ENCODE data around the gene BICRAL.
A peak's percentile ranks its signal among the peaks of the same experiment; 100 is the strongest.
"Not testable (repeated sequence)": the region's sequence is repeated elsewhere in the genome, so short reads cannot be mapped to it uniquely, and the experiment has no call there.

The BICRAL gene, protein sequence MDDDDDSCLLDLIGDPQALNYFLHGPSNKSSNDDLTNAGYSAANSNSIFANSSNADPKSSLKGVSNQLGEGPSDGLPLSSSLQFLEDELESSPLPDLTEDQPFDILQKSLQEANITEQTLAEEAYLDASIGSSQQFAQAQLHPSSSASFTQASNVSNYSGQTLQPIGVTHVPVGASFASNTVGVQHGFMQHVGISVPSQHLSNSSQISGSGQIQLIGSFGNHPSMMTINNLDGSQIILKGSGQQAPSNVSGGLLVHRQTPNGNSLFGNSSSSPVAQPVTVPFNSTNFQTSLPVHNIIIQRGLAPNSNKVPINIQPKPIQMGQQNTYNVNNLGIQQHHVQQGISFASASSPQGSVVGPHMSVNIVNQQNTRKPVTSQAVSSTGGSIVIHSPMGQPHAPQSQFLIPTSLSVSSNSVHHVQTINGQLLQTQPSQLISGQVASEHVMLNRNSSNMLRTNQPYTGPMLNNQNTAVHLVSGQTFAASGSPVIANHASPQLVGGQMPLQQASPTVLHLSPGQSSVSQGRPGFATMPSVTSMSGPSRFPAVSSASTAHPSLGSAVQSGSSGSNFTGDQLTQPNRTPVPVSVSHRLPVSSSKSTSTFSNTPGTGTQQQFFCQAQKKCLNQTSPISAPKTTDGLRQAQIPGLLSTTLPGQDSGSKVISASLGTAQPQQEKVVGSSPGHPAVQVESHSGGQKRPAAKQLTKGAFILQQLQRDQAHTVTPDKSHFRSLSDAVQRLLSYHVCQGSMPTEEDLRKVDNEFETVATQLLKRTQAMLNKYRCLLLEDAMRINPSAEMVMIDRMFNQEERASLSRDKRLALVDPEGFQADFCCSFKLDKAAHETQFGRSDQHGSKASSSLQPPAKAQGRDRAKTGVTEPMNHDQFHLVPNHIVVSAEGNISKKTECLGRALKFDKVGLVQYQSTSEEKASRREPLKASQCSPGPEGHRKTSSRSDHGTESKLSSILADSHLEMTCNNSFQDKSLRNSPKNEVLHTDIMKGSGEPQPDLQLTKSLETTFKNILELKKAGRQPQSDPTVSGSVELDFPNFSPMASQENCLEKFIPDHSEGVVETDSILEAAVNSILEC

DNA sequence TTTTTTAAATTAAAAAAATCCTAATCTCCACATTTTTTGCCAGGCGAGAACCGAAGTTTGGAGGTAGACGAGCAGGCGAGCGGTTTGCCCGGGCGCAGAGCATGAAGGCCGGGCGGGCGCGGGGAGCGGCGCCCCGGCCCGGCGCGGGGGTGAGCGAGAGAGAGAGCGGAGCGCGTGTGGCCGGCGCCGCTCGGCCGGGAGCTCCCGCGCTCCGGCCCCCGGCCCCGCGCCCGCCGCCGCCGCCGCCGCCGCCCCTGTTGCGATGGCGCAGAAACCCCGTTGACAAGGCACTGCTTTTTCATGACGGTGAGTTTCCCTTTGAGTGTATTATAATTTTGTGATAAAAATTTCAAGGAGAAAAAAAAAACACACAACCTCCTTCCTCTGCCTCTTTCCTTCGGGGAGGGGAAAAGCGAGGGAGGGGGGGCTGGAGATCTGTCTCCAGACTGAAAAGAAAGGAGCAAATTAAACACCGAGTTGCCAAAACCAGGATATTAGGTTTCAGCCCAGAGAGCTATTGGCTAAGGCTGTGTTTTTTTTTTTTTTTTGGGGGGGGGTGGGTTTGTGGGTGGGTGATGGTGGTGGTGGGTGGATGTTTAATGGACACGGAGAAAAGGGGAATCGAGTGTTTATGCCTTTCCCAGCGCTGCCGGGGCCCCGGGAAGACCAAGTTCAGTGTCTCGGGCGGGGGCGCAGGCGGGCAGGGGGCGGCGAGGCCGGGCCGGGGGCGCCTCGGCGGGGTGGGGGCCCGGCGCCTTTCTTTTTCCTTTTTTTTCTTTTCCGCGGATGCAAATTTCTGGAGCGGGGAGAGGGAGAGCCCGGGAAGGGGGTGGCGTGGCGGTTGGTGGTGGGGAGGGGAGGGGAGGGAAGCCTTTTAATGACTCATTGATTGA lies at the start of gene BICRAL:
TSS of gene BICRAL (plus strand) at position 257 of the 893 bp plus-strand sequence. CDS start 39,971 bp downstream, outside the sequence.
- DNase-seq: peak; percentile 71

DNA sequence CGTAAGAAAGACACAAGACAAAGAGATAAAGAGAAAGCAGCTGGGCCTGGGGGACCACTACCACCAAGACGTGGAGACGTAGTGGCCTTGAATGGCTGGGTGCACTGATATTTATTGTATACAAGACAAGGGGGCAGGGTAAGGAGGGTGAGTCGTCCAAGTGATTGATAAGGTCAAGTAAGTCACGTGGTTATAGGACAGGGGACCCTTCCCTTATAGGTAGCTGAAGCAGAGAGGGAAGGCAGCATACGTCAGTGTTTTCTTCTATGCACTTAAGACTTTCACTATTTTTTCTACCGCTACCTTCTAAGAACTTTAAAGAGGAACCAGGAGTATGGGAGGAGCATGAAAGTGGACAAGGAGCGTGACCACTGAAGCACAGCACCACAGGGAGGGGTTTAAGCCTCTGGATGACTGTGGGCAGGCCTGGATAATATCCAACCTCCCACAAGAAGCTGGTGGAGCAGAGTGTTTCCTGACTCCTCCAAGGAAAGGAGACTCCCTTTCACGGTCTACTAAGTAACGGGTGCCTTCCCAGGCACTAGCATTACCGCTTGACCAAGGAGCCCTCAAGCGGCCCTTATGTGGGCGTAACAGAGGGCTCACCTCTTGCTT lies 47.9 kb upstream of the BICRAL start:
- DNase-seq: not testable (repeated sequence)

DNA sequence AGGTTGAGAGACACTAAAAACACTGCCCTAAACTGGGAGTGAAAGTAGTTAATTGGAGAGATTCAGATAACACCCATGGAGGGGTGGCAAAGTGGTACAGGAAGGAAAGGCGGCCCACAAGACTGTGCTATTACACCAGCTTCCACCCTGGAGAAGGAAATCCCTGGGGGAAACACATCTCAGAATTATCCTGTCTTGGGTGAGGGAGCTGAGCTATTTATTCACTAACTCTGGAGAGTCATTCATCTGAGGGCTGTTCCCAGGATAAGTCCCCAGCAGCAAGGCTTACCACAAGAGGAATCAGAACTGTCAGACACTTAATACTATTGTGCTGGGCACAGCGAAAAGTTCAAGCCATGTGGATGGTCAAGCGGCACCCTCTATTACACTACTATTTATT lies 45.9 kb upstream of the BICRAL start:
- no peak for DNase-seq

DNA sequence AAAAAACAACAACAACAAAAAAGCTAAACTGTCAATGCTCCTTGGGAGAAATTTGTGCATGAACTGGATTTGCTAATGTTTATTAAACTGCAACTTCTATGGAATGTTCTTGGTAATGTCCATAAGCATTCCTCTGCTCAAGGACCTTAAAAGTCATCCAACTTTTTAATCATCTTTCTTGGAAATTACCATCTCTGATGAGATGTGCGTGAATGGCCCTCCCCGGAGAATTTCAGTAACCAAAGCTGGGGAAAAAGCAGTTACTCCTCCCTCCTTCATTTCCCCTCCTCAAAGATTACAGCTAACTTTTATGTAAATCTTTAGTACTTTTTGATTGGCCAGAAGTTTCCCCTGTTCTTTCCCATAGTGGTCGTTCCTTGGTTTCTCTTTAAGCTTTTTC lies 41.1 kb upstream of the BICRAL start:
- no peak for DNase-seq

DNA sequence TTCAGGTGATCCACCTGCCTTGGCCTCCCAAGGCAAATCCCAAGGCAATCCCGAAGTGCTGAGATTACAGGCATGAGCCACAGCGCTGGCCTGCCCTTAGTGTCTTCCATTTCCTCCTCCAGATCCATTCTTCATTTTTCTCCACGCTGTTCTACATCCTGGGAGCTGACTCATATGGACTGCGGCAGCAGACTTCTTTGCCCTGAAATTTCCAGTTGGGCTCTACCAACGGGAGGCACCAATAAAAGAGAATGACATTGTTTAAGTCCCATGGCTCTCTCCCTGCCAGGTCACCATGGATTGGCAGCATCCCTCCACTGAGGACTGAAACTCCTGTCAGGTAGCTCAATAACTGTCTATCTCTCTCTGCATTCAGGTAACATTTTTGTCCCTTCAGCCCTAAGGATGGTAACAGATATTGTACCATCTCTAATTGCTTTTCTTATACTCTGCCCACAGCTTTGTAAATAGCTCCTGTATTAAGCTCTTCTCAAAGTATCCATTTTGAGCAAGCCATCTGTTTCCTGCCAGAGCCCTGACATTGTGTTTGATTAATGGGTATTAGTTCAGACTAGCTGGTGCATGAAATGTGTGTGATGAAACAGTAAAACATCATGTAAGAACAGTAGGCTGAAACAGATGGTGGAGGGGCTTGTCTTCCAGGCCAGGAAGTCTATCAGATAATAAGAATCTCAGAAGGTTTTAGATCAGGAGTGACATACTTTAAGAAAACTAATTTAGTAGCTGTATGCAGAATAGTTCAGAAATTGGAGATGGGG lies 39.5 kb upstream of the BICRAL start:
- peak; percentile 98 for DNase-seq

DNA sequence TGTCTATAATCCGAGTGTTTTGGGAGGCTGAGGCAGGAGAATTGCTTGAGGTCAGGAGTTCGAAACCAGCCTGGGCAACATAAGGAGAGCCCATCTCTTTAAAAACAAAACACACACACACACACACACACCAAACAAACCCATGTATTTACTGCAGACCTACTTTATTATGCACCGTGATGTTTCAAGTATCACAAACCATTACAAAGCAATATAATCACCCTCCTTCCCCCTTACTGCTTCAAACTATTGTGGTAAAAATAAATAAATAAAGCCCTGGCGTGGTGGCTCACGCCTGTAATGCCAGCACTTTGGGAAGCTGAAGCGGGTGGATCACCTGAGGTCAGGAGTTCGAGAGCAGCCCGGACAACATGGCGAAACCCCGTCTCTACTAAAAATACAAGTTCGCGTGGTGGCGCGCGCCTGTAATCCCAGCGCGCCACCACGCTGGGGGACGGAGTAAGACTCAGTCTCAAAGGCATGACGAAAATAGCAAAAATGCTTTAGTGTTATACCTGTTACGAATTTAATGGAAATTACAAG lies 37.4 kb upstream of the BICRAL start:
- no peak for DNase-seq

DNA sequence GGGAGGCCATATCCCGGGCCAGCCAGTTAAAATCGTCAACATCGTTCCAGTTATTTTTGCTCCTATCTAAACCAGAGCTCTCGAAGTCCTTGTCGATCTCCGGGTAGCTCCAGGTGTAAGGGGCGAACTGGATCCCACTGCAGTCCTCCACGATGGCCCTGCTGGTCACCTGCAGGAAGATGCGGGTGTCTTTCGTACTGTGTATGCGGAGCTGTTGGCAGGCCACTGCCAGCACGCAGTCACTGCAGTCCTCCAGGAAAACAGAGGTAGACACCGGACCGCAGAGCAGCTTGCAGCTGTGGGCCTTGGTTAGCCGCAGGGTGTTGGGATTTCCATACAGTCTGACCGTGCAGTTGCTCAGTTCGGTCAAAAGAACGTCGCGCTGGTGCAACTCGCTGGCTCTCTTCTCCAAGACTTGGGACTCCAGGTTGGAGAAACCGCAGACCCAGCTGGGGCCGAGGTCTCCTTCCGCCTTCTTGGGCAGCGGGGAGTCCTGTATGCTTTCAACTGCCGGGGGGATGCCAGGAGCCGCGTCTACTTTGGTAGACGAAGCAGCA lies 36.7 kb upstream of the BICRAL start:
- no peak for DNase-seq

DNA sequence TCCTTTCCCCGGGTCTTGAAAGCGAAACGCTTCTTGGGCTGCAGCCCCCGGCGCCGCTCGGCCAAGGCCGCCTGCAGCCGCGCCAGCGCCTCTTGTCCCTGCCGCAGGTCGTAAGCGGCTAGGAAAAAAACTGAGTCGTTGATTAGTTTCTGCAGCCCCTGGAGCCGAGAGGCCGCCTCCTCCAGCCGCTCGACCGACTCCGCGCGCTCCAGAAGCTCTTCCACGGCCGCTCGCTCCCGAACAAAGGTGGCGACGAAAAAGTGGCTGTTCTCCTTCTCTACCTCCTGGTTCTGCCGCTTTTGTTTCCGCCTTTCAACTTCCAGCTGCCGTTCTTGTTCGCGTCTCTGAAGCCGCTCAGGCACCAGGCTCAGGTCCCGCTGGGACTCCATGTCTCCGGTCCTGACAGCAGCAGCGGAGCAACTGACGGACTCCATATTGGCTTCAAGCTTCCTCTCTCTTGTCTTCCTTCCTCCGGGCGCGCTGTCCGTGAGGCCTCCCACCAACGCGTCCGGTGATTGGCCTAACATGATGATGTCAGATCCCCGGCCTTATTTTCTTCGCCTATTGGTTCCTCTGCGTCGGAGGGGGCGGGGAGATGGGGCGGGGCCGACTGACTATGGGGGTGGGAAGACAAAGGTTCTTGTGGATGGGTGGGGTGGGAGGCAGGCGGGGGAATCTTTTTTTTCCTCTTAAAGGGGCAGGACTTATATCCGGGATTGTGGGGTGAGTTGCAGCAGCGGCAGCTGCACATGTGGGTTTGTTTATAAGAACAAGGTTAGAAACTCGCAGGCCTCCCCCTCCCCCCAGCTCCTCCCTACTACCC lies 36.0 kb upstream of the BICRAL start, which contains the start of gene TBCC:
TSS of gene TBCC (minus strand) at position 464 of the 823 bp plus-strand sequence. CDS start at position 434, 30 bp downstream.
- DNase-seq: peak; percentile 98

DNA sequence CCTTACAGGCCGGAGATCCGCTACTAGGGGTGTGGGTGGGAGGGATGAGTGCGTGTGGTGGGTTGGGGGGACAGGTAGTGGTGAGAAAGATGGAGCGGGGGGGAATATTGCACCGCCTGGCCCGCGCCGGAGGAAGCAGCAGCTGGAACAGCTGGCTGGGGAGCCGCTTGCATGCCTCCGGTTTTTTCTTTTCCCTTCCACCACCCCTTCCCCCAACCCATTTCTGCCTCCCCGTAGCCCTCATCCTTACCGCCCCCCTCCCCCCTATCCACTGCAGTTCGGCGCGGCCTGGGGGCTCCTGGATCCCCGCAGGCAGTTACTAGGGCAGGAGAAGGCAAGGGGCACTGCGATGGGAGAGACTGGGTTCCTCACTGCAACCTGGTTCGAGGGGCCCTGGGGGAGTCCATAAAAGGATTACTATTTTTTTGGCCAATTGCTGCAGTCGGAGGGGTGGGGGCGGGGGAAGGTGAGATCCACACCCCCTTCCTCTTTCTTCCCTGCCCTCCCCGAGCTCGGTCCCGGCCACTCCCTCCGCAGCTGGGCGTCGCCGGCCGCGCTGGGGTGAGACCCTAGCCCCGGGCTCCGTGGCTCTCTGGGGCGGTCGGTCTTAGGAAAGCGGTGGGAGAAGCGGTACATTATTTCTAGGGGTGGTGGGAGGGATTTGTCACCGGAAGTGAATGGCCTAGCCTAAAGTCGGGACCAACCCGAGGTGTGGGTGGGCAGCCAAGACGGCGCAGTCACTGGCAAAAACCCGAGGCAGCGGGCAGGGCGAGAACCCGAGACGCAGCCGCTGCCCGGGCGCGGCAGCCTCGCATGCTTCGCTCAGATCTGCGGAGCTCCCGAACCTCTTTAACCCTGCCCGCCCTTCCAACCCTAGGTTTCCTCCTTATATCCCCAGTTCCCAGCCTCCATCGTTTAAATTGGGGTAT lies 35.1 kb upstream of the BICRAL start:
- DNase-seq: peak; percentile 94

DNA sequence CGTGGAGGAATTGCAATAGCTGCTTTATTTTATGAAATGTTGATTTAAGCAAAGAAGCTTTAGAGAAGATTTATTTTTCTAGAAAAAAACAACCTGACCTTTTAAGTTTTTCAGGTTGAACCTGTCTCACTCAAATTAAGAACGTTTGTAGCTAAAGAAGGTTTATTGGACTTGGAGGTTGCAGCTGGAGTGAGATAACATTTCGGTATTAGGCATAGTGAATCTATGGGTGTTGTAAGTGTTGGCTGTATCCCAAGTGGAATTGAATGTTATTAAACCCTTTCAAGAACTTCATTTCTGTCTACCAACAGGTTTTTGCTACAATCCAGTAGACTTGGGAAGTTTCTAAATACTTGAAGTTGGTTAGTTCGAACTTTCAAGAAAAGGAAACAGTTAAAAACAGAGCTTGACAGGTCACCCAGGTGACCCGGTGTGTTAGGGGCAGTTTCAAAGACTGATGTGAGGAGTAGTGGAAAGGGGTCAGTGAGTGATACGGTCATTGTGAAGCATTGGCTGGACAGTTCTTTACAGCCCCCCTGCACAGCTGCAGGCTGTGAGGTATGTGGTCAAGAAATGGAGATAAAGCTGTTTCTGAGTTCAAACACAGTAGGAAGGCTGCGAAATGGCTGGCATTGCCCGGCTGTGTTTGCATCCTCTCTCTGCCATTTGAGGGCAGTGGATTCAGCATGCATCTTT lies 33.5 kb upstream of the BICRAL start:
- DNase-seq: no peak

DNA sequence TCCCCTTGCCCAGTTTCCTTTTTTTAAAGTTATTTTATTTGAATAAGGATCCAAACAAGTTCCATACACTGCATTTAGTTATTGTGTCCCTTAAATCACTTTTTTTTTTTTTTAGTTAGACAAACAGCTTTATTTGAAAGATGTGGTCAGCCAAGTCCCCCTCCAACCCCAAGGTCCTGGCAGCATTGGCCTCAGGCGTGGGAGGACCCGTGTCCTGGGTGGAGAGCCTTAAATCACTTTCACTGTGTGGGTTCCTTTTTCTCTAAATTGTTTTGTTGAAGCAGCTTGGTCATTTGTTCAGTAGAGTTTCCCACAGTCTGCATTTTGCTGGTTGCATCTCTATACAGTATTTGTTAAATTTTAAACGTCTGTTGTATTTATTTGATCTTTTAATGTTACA lies 30.8 kb upstream of the BICRAL start:
- DNase-seq: no peak

DNA sequence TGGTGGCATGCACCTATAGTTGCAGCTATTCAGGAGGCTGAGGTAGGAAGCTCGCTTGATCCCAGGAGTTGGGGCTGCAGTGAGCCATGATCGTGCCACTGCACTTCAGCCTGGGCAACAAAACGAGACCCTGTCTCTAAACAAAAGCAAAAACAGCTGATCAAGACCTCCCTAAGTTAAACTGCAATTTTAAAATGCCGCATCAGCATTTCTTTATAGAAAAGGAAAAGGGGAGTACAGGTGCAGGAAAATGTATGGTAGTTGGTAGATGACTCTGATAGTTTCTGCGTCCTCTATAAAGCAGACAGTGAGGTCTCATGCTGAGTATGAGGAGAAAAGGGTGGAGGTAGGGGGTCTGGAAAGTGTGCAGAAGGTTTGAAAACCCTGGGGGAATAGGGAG lies 27.1 kb upstream of the BICRAL start:
- no peak for DNase-seq

DNA sequence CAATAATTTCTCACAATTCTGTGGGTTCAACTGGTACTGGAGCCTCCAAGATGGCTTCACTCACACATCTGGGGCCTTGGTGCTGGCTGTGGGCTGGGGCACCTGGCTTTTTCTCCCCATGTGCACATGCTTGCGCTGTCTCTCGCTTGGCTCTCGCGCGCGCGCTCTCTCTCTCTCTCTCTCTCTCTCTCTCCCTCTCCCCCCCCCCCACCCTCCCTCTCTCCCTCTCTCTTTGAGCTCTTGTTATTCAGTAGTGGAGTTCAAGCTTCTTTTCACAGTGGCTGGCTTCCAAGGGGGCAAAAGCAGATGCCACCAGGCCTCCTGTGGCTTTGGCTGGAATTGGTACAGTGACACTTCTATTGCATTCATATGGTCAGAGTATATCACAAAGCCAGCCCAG lies 25.1 kb upstream of the BICRAL start:
- DNase-seq: no peak

DNA sequence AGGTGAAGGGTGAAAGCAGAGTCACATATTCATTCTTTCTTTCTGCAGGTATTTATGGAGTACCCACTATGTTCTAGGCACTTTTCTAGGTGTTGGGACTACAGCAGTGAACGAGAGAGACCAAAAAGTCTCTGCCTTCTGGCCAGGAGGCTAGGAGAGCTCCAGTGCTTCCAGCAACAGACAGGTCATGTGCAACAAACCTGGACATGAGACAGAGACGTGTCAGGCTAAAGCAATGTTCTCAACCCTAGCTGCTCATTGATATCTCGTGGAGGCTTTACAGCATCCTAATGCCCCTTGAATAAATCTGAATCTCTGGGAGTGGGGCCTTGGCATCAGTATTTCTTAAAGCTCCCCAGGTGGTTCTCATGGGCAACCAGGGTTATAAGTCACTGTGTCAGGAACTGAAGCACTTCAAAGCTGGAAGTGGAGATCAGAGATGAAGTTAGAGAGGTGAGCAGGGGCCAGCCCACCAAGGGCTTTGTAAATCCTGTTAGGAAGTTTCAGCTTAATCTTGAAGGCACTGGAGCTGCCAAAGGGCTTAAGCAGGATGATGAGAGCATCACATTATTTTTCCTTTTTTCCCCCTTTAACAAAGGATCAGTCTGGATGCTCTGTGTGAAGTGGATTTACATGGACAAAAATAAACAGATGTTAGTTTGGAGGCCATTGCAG lies 23.0 kb upstream of the BICRAL start:
- no peak for DNase-seq

DNA sequence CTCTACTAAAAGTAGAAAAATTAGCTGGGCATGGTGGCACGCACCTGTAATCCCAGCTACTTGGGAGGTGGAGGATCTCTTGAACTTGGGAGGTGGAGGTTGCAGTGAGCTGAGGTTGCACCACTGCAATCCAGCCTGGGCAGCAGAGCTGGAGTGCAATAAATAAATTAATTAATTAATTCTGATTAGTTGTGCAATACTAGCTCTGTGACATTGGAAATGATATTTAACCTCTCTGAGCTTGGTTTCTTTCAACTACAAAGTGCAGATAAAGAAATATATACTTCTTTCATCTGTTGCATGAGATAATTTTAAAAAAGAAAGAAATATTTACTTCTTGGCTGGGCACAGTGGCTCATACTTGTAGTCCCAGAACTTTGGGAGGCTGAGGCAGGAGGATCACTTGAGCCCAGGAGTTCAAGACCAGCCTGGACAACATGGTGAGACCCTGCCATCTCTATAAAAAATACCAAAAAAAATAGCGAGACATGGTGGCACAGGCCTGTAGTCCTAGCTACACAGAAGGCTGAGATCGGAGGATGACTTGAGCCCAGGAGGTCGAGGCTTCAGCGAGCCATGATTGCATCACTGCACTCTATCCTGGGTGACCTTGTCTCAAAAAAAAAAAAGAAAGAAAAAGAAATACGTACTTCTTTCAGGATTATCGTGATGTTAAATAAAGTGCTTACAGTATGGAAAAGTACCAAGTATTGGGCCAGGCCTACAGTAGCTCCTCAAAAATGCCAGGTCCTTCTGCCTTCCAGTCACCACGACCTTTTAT lies 20.4 kb upstream of the BICRAL start:
- no peak for DNase-seq

DNA sequence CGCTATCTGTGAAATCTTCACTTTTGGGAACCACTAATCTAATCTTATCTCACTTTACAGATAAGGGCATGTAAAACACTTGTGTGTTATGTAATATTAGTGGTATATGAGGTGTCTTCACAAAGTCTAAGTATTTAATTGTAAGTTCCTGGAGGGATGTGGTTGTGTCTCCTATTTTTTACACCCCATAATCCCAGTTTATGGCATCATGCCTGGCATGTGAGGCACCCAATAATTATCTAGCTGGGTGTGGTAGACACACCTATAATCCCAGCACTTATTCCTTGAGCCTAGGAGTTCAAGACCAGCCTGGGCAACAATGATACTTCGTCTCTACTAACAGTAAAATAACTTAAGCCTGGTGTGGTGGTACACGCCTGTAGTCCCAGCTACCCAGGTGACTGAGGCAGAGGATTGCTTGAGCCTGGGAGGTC lies 19.4 kb upstream of the BICRAL start:
- DNase-seq: no peak

All from NCI-H446 treated with DMSO at 0.1 percent for 48 hours (cell line).